GM21381 (cell line): Measurements from ENCODE around the gene GHSR.

ENCODE experiments used
- ATAC-seq: cut with Tn5 transposase; IDR thresholded peaks from one replicate; pipeline ENCODE4 v1.9.1; 2021; ENCODE audit warnings: mild to moderate bottlenecking, moderate library complexity; ENCODE audit not compliant: unreplicated experiment

GHSR gene

GRCh38 chr3:172441581-172441980 lies 6.7 kb downstream of the GHSR start:
- ATAC-seq = no peak

- no peak for ATAC-seq
Observed at GRCh38 chr3:172438186-172438585, 10.1 kb downstream of the GHSR start.

- no peak for ATAC-seq
Observed at GRCh38 chr3:172437713-172438112, 10.5 kb downstream of the GHSR start.

- no peak for ATAC-seq
Observed at GRCh38 chr3:172415323-172415722, 32.9 kb downstream of the GHSR start.

GRCh38 chr3:172411478-172411947 lies 36.7 kb downstream of the GHSR start:
- ATAC-seq = no peak

GRCh38 chr3:172410702-172411477 lies 37.4 kb downstream of the GHSR start:
- ATAC-seq = no peak

- no peak for ATAC-seq
Observed at GRCh38 chr3:172407872-172408271, 40.4 kb downstream of the GHSR start.

- ATAC-seq = no peak
Observed at GRCh38 chr3:172405914-172406313, 42.3 kb downstream of the GHSR start.

GRCh38 chr3:172404237-172404962 lies 43.9 kb downstream of the GHSR start:
- no peak for ATAC-seq

- ATAC-seq = no peak
Observed at GRCh38 chr3:172402892-172403643, 45.2 kb downstream of the GHSR start.

GRCh38 chr3:172402090-172402489 lies 46.2 kb downstream of the GHSR start:
- no peak for ATAC-seq

- no peak for ATAC-seq
Observed at GRCh38 chr3:172398484-172398883, 49.8 kb downstream of the GHSR start.

GRCh38 chr3:172397716-172398405 lies 50.4 kb downstream of the GHSR start:
- ATAC-seq = no peak

- no peak for ATAC-seq
Observed at GRCh38 chr3:172396400-172396799, 51.9 kb downstream of the GHSR start.

GRCh38 chr3:172394692-172395091 lies 53.6 kb downstream of the GHSR start:
- no peak for ATAC-seq
